ENCODE measurements around the gene G6PC2. TPM values are rescaled to one million over a fixed set of nuclear protein-coding genes. Genes with fewer than 3 reads are reported as not detected.

Gene G6PC2
- total RNA-seq, result under 1 TPM in 1 of 4 donors, not detected in 3; 0.29 TPM

GRCh38 chr2:168901003-168901402 is at the start of gene G6PC2:
TSS of gene G6PC2 (plus strand) at chr2:168901291. CDS start at chr2:168901332, 41 bp downstream.
- no peak for DNase-seq
- no peaks in the 10 kb centered on the region for H3K36me3 ChIP-seq
- no peak within 1 kb of the TSS for H3K4me3 ChIP-seq (replicated peaks in 1 of 3)
- TF ChIP-seq POLR2A (IDR thresholded peaks at IDR 0.05) (no peak), CTCF (IDR thresholded peaks at IDR 0.05) (no peak)
- H3K9me3 ChIP-seq, result no peaks in the 10 kb centered on the region
- H3K27ac ChIP-seq, result no peak within 1 kb of the TSS
- intact Hi-C loops (cut with DNase I), result no loop called here
- no peaks in the 10 kb centered on the region for H3K27me3 ChIP-seq
- no peaks in the 10 kb centered on the region for H3K4me1 ChIP-seq
- WGBS, 2 donors, result 76 to 86% methylated on average over 5 of the region's 5 CpGs

GRCh38 chr2:168851674-168852320 is 49.3 kb upstream of the G6PC2 start:
- Histone ChIP-seq H3K36me3 (no peaks in the 10 kb centered on the region), H3K27me3 (no peaks in the 10 kb centered on the region), H3K27ac (peak overlapping the region in 1 of 3 donors; percentile 71), H3K4me3 (replicated peaks in 1 of 3) (no peak overlapping the region), H3K4me1 (peaks cover 15 to 21% of the 10 kb centered on the region in 2 donors), H3K9me3 (no peaks in the 10 kb centered on the region)
- intact Hi-C loops (cut with DNase I), result no loop called here
- peak; percentile 42 to 52 for DNase-seq
- TF ChIP-seq CTCF (IDR thresholded peaks at IDR 0.05), result no peak
- 90% methylated on average over 5 of the region's 5 CpGs for WGBS, 2 donors

- TF ChIP-seq POLR2A (IDR thresholded peaks at IDR 0.05) (no peak), CTCF (IDR thresholded peaks at IDR 0.05) (no peak)
- 52 to 68% methylated on average over 3 of the region's 3 CpGs for WGBS, 2 donors
Measured at GRCh38 chr2:168852481-168852880, 48.6 kb upstream of the G6PC2 start.

GRCh38 chr2:168853471-168853870 is 47.6 kb upstream of the G6PC2 start:
- no peak overlapping the region for H3K27ac ChIP-seq
- no peaks in the 10 kb centered on the region for H3K9me3 ChIP-seq
- no peaks in the 10 kb centered on the region for H3K36me3 ChIP-seq
- WGBS, 2 donors, result 95 to 100% methylated on average over 1 of the region's 1 CpG
- H3K4me1 ChIP-seq, result peaks cover 31 to 37% of the 10 kb centered on the region in 2 donors
- no peak for TF ChIP-seq CTCF (IDR thresholded peaks at IDR 0.05)
- no peak for TF ChIP-seq POLR2A (IDR thresholded peaks at IDR 0.05)
- no peak overlapping the region for H3K4me3 ChIP-seq (replicated peaks in 1 of 3)
- no peak for DNase-seq
- H3K27me3 ChIP-seq, result no peaks in the 10 kb centered on the region
- intact Hi-C loops (cut with DNase I), result no loop called here

More at GRCh38 chr2:168852481-168852880, 48.6 kb upstream of the G6PC2 start:
- DNase-seq, result no peak
- intact Hi-C loops (cut with DNase I), result no loop called here
- H3K27me3 ChIP-seq, result no peaks in the 10 kb centered on the region
- no peaks in the 10 kb centered on the region for H3K36me3 ChIP-seq
- no peaks in the 10 kb centered on the region for H3K9me3 ChIP-seq
- no peak overlapping the region for H3K4me3 ChIP-seq (replicated peaks in 1 of 3)
- peak overlapping the region in 1 of 3 donors; percentile 71 for H3K27ac ChIP-seq
- H3K4me1 ChIP-seq, result peaks cover 21 to 28% of the 10 kb centered on the region in 2 donors

- Histone ChIP-seq H3K9me3 (no peaks in the 10 kb centered on the region), H3K27me3 (no peaks in the 10 kb centered on the region), H3K4me1 (peaks cover 36 to 39% of the 10 kb centered on the region in 2 donors), H3K4me3 (replicated peaks in 1 of 3) (no peak overlapping the region), H3K27ac (peak overlapping the region in 2 of 3 donors; percentile 98 to 100), H3K36me3 (no peaks in the 10 kb centered on the region)
- 96 to 98% methylated on average over 5 of the region's 5 CpGs for WGBS, 2 donors
- DNase-seq, result no peak
- intact Hi-C loops (cut with DNase I), result no loop called here
- no peak for TF ChIP-seq CTCF (IDR thresholded peaks at IDR 0.05)
- TF ChIP-seq POLR2A (IDR thresholded peaks at IDR 0.05), result no peak
Measured at GRCh38 chr2:168854651-168855050, 46.4 kb upstream of the G6PC2 start.

All from thyroid gland (tissue), 4 donors.